ENCODE measurements around the gene GAS5. TPM values are rescaled to one million over a fixed set of nuclear protein-coding genes. Genes with fewer than 3 reads are reported as not detected.

The GAS5 gene
- total RNA-seq, 1 experiment from 2014 or later = 503 TPM

DNA sequence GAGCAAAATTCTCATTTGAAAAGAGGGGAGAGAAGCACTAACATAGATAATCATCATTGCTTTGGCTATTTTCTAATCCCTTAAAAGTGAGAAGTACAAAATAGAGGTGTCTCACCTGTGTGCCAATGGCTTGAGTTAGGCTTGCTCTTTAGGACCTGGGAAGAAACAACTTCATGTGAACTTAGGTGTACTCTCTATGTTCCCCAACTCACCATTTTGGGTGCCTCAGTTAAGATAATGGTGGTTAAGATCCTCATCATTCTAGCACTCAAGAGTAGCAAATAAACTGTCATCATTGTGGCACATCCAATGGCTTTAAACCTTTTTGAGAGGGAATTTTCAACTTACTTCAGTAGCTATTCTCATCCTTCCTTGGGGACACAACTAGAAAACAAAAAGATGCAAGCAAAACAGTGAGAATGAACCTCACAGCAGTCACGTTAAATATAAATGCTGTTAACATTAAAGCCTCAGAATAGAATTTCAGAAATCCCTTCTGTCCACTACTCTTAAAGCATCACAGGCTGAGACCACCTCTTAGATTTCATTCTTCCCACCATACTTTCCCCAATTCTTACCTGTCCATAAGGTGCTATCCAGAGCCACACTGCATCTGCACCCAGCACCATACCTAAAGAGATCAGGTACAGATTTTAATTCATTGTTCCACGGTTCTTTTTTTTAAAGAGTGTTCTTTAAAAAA, 1.2 kb downstream of the GAS5 start:
- Histone ChIP-seq H3K27ac (ENCODE audit: low read depth, low read length, poor library complexity, severe bottlenecking) (peak overlapping the region; percentile 85), H3K4me1 (ENCODE audit: insufficient read depth, low read length, poor library complexity, severe bottlenecking) (peaks cover 28% of the 10 kb centered on the region), H3K27me3 (replicated peaks; ENCODE audit: insufficient read depth, low read depth, low read length, poor library complexity) (no peaks in the 10 kb centered on the region), H3K9me3 (ENCODE audit: low read depth, low read length, poor library complexity, severe bottlenecking) (no peaks in the 10 kb centered on the region), H3K36me3 (ENCODE audit: insufficient read depth, low read length, poor library complexity, severe bottlenecking) (peaks cover 63% of the 10 kb centered on the region), H3K4me3 (ENCODE audit: low read depth, low read length, poor library complexity, severe bottlenecking) (peak overlapping the region; percentile 76)
- POLR2A ChIA-PET (ENCODE audit: low non-redundant PET) = no interaction called here
- no TSS peak for BruUV-seq (replicated peaks)
- no peak for DNase-seq (ENCODE audit: low spot score)
- TF ChIP-seq, protein P1, sequence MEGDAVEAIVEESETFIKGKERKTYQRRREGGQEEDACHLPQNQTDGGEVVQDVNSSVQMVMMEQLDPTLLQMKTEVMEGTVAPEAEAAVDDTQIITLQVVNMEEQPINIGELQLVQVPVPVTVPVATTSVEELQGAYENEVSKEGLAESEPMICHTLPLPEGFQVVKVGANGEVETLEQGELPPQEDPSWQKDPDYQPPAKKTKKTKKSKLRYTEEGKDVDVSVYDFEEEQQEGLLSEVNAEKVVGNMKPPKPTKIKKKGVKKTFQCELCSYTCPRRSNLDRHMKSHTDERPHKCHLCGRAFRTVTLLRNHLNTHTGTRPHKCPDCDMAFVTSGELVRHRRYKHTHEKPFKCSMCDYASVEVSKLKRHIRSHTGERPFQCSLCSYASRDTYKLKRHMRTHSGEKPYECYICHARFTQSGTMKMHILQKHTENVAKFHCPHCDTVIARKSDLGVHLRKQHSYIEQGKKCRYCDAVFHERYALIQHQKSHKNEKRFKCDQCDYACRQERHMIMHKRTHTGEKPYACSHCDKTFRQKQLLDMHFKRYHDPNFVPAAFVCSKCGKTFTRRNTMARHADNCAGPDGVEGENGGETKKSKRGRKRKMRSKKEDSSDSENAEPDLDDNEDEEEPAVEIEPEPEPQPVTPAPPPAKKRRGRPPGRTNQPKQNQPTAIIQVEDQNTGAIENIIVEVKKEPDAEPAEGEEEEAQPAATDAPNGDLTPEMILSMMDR (conservative IDR thresholded peaks at IDR 0.05; ENCODE audit: low read depth, low read length) = no peak
- TF ChIP-seq EZH2 (IDR thresholded peaks at IDR 0.05; ENCODE audit: borderline replicate concordance, low read depth, low read length, poor library complexity, severe bottlenecking) = no peak
- CTCF ChIA-PET = no interaction called here
- intact Hi-C loops (cut with micrococcal nuclease; ENCODE audit: unreplicated experiment) = loop anchor here (5.0 kb wide), 1 partner anchor 156 kb away; the partner anchor contains the start of gene RC3H1

GRCh38 chr1:173865468-173866164, 2.2 kb downstream of the GAS5 start:
- ChIA-PET CTCF (no interaction called here), POLR2A (ENCODE audit: low non-redundant PET) (interaction anchor here (0.6 kb wide), 1 partner anchor 306 kb away, joined by 3 read pairs; no protein-coding TSS in a partner anchor)
- H3K36me3 ChIP-seq (ENCODE audit: insufficient read depth, low read length, poor library complexity, severe bottlenecking) = peaks cover 55% of the 10 kb centered on the region
- no peak for DNase-seq (ENCODE audit: low spot score)
- BruUV-seq (replicated peaks) = no TSS peak
- H3K27me3 ChIP-seq (replicated peaks; ENCODE audit: insufficient read depth, low read depth, low read length, poor library complexity) = no peaks in the 10 kb centered on the region
- H3K27ac ChIP-seq (ENCODE audit: low read depth, low read length, poor library complexity, severe bottlenecking) = peak overlapping the region; percentile 85
- H3K9me3 ChIP-seq (ENCODE audit: low read depth, low read length, poor library complexity, severe bottlenecking) = no peaks in the 10 kb centered on the region
- peak overlapping the region; percentile 76 for H3K4me3 ChIP-seq (ENCODE audit: low read depth, low read length, poor library complexity, severe bottlenecking)
- intact Hi-C loops (cut with micrococcal nuclease; ENCODE audit: unreplicated experiment) = loop anchor here (5.0 kb wide), 1 partner anchor 157 kb away; the partner anchor contains the start of gene RC3H1
- no peak for TF ChIP-seq EZH2 (IDR thresholded peaks at IDR 0.05; ENCODE audit: borderline replicate concordance, low read depth, low read length, poor library complexity, severe bottlenecking)
- TF ChIP-seq, protein P1 (conservative IDR thresholded peaks at IDR 0.05; ENCODE audit: low read depth, low read length) = no peak
- H3K4me1 ChIP-seq (ENCODE audit: insufficient read depth, low read length, poor library complexity, severe bottlenecking) = peaks cover 21% of the 10 kb centered on the region

- CTCF ChIA-PET = no interaction called here
- H3K27ac ChIP-seq (ENCODE audit: low read depth, low read length, poor library complexity, severe bottlenecking) = peak overlapping the region; percentile 43
- TF ChIP-seq, protein P1 (conservative IDR thresholded peaks at IDR 0.05; ENCODE audit: low read depth, low read length) = no peak
- TF ChIP-seq EZH2 (IDR thresholded peaks at IDR 0.05; ENCODE audit: borderline replicate concordance, low read depth, low read length, poor library complexity, severe bottlenecking) = no peak
- H3K36me3 ChIP-seq (ENCODE audit: insufficient read depth, low read length, poor library complexity, severe bottlenecking) = peaks cover 58% of the 10 kb centered on the region
- POLR2A ChIA-PET (ENCODE audit: low non-redundant PET) = no interaction called here
- H3K4me3 ChIP-seq (ENCODE audit: low read depth, low read length, poor library complexity, severe bottlenecking) = peak overlapping the region; percentile 76
- BruUV-seq (replicated peaks) = no TSS peak
- no peaks in the 10 kb centered on the region for H3K9me3 ChIP-seq (ENCODE audit: low read depth, low read length, poor library complexity, severe bottlenecking)
- no peak for DNase-seq (ENCODE audit: low spot score)
- H3K27me3 ChIP-seq (replicated peaks; ENCODE audit: insufficient read depth, low read depth, low read length, poor library complexity) = no peaks in the 10 kb centered on the region
- peaks cover 11% of the 10 kb centered on the region for H3K4me1 ChIP-seq (ENCODE audit: insufficient read depth, low read length, poor library complexity, severe bottlenecking)
- intact Hi-C loops (cut with micrococcal nuclease; ENCODE audit: unreplicated experiment) = no loop called here
These were observed 3.5 kb downstream of the GAS5 start for GRCh38 chr1:173864179-173864867.
